Panc1 (cell line): ENCODE data around the gene BRD4. TPM values are rescaled to one million over a fixed set of nuclear protein-coding genes. Genes with fewer than 3 reads are reported as not detected.

Experiments used
- ATAC-seq: fragments of 200-7000 bp; cut with Tn5 transposase; 2 replicates; pipeline ENCODE4 v1.9.1; 2020; ENCODE audit warnings: mild to moderate bottlenecking, moderate library complexity
- BruUV-seq: library from RNA; stranded (reverse); fragments of 400-500 nt; replicated peaks from 2 replicates; lab custom pipeline; 2021; lab: Mats Ljungman, UMichigan
- CTCF ChIA-PET: fragments of 300-600 bp; sonication (Branson Sonifier 250); formaldehyde crosslinking; loops from one replicate; lab custom pipeline; 2022; ENCODE audit warnings: antibody characterized with exemption; lab: Charles Lee
- POLR2A ChIA-PET: fragments of 300-600 bp; sonication (Branson Sonifier 250); formaldehyde crosslinking; loops from one replicate; lab custom pipeline; 2022; ENCODE audit warnings: antibody characterized with exemption; lab: Charles Lee
- DNase-seq: peaks from one replicate; pipeline ENCODE4 v3.0.0-alpha.2; 2010; ENCODE audit warnings: low read depth, low spot score
- H3K27ac ChIP-seq: 2 replicates; pipeline ENCODE4 v1.5.1; 2011; ENCODE audit warnings: mild to moderate bottlenecking, low read length, inconsistent platforms
- H3K27me3 ChIP-seq: fragments of 200-500 bp; sonication (Bioruptor generic); 2 replicates; pipeline ENCODE4 v1.6.0; 2014; ENCODE audit warnings: low read length, inconsistent platforms; ENCODE audit not compliant: control insufficient read depth, insufficient read depth
- H3K36me3 ChIP-seq: fragments of 200-500 bp; sonication (Bioruptor generic); 2 replicates; pipeline ENCODE4 v1.5.1; 2014; ENCODE audit warnings: inconsistent platforms, mild to moderate bottlenecking, low read length, moderate library complexity; ENCODE audit not compliant: control insufficient read depth, insufficient read depth
- H3K4me1 ChIP-seq: 2 replicates; pipeline ENCODE4 v1.5.1; 2011; ENCODE audit warnings: inconsistent platforms, mild to moderate bottlenecking, low read length, moderate library complexity; ENCODE audit not compliant: control insufficient read depth, insufficient read depth
- H3K4me3 ChIP-seq, 2 experiments: 2 replicates each; pipeline ENCODE4 v1.5.1; 2011 to 2012; ENCODE audit warnings: low read depth in 2 of 2, low read length in 2 of 2, mild to moderate bottlenecking in 2 of 2, inconsistent platforms in 1 of 2, moderate library complexity in 1 of 2
- H3K9me3 ChIP-seq: fragments of 200-500 bp; sonication (Bioruptor generic); 2 replicates; pipeline ENCODE4 v1.5.1; 2014; ENCODE audit warnings: low read depth, mild to moderate bottlenecking, inconsistent platforms, low read length, moderate library complexity; ENCODE audit not compliant: control insufficient read depth, insufficient read depth
- CTCF ChIP-seq: fragments of 450-650 bp; IDR thresholded peaks from 2 replicates; pipeline ENCODE4 v1.5.1; 2017; ENCODE audit warnings: mild to moderate bottlenecking
- POLR2AphosphoS5 ChIP-seq: IDR thresholded peaks from 2 replicates; pipeline ENCODE4 v1.6.1; 2012; ENCODE audit warnings: mild to moderate bottlenecking, low read depth, low read length, moderate library complexity
- SIN3A ChIP-seq: IDR thresholded peaks from 2 replicates; pipeline ENCODE4 v1.6.1; 2012; ENCODE audit warnings: low read depth, mild to moderate bottlenecking, low read length, moderate library complexity, borderline replicate concordance; ENCODE audit not compliant: insufficient read depth
- TCF7L2 ChIP-seq: IDR thresholded peaks from 2 replicates; pipeline ENCODE4 v1.6.1; 2011; ENCODE audit warnings: mild to moderate bottlenecking, low read depth, low read length, inconsistent platforms
- in situ Hi-C: cut with HindIII; loops from 2 replicates; pipeline ENCODE4 v1.10.0; 2016; ENCODE audit warnings: low sequenced_read_pairs, low pct_unique_long_range_greater_than_20kb
- intact Hi-C: fragments of 100-400 bp; cut with micrococcal nuclease; formaldehyde crosslinking; loops from one replicate; pipeline ENCODE4 v1.10.0; 2022; ENCODE audit not compliant: unreplicated experiment
- total RNA-seq: library from RNA; stranded (reverse); gene quantifications from one replicate; pipeline ENCODE4 v1.2.1, GENCODE V29; 2021; ENCODE audit not compliant: unreplicated experiment
- TF ChIP-seq, protein P1 (sequence below), 2 experiments: IDR thresholded peaks; 2 replicates each; pipeline ENCODE4 v1.6.1; 2011 to 2012; ENCODE audit warnings: low read depth in 2 of 2, control low read depth in 1 of 2, low read length in 1 of 2, mild to moderate bottlenecking in 1 of 2, moderate library complexity in 1 of 2; ENCODE audit not compliant: insufficient read depth in 1 of 2

BRD4 gene
- total RNA-seq, 1 experiment from 2014 or later, result 102 TPM

- H3K27me3 ChIP-seq, result no peaks in the 10 kb centered on the region
- CTCF ChIA-PET, result interaction anchor here (0.5 kb wide), 1 partner anchor 180 kb away, joined by 3 read pairs; no protein-coding TSS in a partner anchor
- intact Hi-C loops (no loop called here), in situ Hi-C loops (no loop called here)
- peaks cover 7% of the 10 kb centered on the region; the same call in 1 of the 2 replicates for H3K4me1 ChIP-seq
- TF ChIP-seq, protein P1, sequence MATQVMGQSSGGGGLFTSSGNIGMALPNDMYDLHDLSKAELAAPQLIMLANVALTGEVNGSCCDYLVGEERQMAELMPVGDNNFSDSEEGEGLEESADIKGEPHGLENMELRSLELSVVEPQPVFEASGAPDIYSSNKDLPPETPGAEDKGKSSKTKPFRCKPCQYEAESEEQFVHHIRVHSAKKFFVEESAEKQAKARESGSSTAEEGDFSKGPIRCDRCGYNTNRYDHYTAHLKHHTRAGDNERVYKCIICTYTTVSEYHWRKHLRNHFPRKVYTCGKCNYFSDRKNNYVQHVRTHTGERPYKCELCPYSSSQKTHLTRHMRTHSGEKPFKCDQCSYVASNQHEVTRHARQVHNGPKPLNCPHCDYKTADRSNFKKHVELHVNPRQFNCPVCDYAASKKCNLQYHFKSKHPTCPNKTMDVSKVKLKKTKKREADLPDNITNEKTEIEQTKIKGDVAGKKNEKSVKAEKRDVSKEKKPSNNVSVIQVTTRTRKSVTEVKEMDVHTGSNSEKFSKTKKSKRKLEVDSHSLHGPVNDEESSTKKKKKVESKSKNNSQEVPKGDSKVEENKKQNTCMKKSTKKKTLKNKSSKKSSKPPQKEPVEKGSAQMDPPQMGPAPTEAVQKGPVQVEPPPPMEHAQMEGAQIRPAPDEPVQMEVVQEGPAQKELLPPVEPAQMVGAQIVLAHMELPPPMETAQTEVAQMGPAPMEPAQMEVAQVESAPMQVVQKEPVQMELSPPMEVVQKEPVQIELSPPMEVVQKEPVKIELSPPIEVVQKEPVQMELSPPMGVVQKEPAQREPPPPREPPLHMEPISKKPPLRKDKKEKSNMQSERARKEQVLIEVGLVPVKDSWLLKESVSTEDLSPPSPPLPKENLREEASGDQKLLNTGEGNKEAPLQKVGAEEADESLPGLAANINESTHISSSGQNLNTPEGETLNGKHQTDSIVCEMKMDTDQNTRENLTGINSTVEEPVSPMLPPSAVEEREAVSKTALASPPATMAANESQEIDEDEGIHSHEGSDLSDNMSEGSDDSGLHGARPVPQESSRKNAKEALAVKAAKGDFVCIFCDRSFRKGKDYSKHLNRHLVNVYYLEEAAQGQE (IDR thresholded peaks at IDR 0.05; ENCODE audit: insufficient read depth in 1 of 2, low read depth in 2 of 2, low read length in 1 of 2), result no peak
- TF ChIP-seq SIN3A, result no peak
- no peak for TF ChIP-seq POLR2AphosphoS5
- no peak for TF ChIP-seq TCF7L2
- TF ChIP-seq CTCF, result no peak
- TSS peak; percentile 11 for BruUV-seq
- H3K27ac ChIP-seq, result no peak overlapping the region
- ATAC-seq (no peak), DNase-seq (no peak)
- no peaks in the 10 kb centered on the region; the same call in 1 of the 2 replicates for H3K36me3 ChIP-seq
- H3K4me3 ChIP-seq, result no peak overlapping the region
- no peaks in the 10 kb centered on the region for H3K9me3 ChIP-seq
- POLR2A ChIA-PET, result no interaction called here
These were observed 42.6 kb upstream of the BRD4 start for GRCh38 chr19:15374796-15375440.

DNA sequence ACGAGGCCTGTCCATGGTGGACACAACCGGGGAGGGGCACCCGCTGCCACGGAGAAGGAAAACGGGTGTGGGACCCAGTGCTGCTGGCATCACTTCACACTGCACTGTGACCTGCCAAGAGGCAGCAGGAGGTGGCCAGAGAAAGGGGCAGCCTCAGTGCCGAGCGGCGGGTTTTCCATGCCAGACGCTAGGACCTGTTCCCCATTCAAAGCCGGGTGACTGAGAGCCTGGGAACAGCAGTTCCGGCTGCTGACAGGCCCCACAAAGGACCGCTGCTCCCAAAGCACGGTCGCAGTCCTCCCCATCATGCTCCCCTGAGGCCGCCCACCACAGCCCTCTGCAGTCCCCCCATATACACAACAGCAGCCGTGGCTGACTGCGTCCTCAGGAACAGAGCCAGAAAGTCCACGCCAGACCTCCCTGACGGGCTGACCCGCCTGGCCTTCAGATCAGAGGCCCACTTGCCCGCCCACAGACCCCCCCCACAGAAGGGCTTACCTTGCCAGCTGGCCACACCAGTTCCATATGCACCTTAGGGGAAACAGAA is 41.8 kb upstream of the BRD4 start:
- ATAC-seq, result no peak
- no TSS peak for BruUV-seq
- CTCF ChIA-PET, result no interaction called here
- POLR2A ChIA-PET, result no interaction called here
- DNase-seq, result no peak
- Histone ChIP-seq H3K36me3 (no peaks in the 10 kb centered on the region; the same call in 1 of the 2 replicates), H3K9me3 (no peaks in the 10 kb centered on the region), H3K4me1 (peaks cover 7% of the 10 kb centered on the region; the same call in 1 of the 2 replicates), H3K4me3 (no peak overlapping the region), H3K27me3 (no peaks in the 10 kb centered on the region), H3K27ac (no peak overlapping the region)
- in situ Hi-C loops (no loop called here), intact Hi-C loops (no loop called here)
- no peak for TF ChIP-seq POLR2AphosphoS5
- no peak for TF ChIP-seq CTCF
- no peak for TF ChIP-seq SIN3A
- TF ChIP-seq, protein P1 (IDR thresholded peaks at IDR 0.05; ENCODE audit: insufficient read depth in 1 of 2, low read depth in 2 of 2, low read length in 1 of 2), result no peak
- no peak for TF ChIP-seq TCF7L2
